BLaER1 (cell line): Measurements from ENCODE around the gene CASKIN2.

Experiments
- H3K27ac ChIP-seq: shearing (Covaris generic); formaldehyde crosslinking; 2 replicates; pipeline ENCODE4 v1.8.1; 2022
- H3K27me3 ChIP-seq: shearing (Covaris generic); formaldehyde crosslinking; 2 replicates; pipeline ENCODE4 v1.8.1; 2022
- H3K36me3 ChIP-seq: shearing (Covaris generic); formaldehyde crosslinking; 2 replicates; pipeline ENCODE4 v1.8.1; 2022
- H3K4me1 ChIP-seq: shearing (Covaris generic); formaldehyde crosslinking; 2 replicates; pipeline ENCODE4 v1.8.1; 2022
- H3K4me2 ChIP-seq: shearing (Covaris generic); formaldehyde crosslinking; 2 replicates; pipeline ENCODE4 v1.8.1; 2022
- H3K4me3 ChIP-seq: shearing (Covaris generic); formaldehyde crosslinking; 2 replicates; pipeline ENCODE4 v1.8.1; 2022
- H3K9ac ChIP-seq: shearing (Covaris generic); formaldehyde crosslinking; 2 replicates; pipeline ENCODE4 v1.8.1; 2022
- H3K9me3 ChIP-seq: shearing (Covaris generic); formaldehyde crosslinking; 2 replicates; pipeline ENCODE4 v1.8.1; 2022
- H4K20me1 ChIP-seq: shearing (Covaris generic); formaldehyde crosslinking; 2 replicates; pipeline ENCODE4 v1.8.1; 2022
- Cebpa-rat ChIP-seq: shearing (Covaris generic); IDR thresholded peaks from 2 replicates; pipeline ENCODE4 v1.8.1; 2022

CASKIN2 gene

GRCh38 chr17:75506888-75507287 is 8.4 kb downstream of the CASKIN2 start:
- no peaks in the 10 kb centered on the region for H3K27me3 ChIP-seq
- H3K9me3 ChIP-seq, result no peaks in the 10 kb centered on the region
- H4K20me1 ChIP-seq, result peaks cover 59% of the 10 kb centered on the region
- TF ChIP-seq Cebpa-rat, result no peak
- H3K4me3 ChIP-seq, result no peak overlapping the region
- peaks cover 97% of the 10 kb centered on the region for H3K4me1 ChIP-seq
- H3K4me2 ChIP-seq, result peak overlapping the region; percentile 73
- H3K36me3 ChIP-seq, result peaks cover 97% of the 10 kb centered on the region
- H3K27ac ChIP-seq, result peak overlapping the region; percentile 72; the same call in 1 of the 2 replicates
- H3K9ac ChIP-seq, result peak overlapping the region; percentile 38; the same call in 1 of the 2 replicates

- Histone ChIP-seq H3K4me3 (no peak overlapping the region), H3K9me3 (no peaks in the 10 kb centered on the region), H3K27me3 (no peaks in the 10 kb centered on the region), H4K20me1 (peaks cover 52% of the 10 kb centered on the region), H3K4me2 (peak overlapping the region; percentile 73), H3K4me1 (peaks cover 97% of the 10 kb centered on the region), H3K36me3 (peaks cover 97% of the 10 kb centered on the region), H3K27ac (peak overlapping the region; percentile 38), H3K9ac (0 out of 2 replicates have a peak overlapping the region, but pooled peaks have one; percentile 38)
- TF ChIP-seq Cebpa-rat, result no peak
Measured at GRCh38 chr17:75506134-75506533, 9.2 kb downstream of the CASKIN2 start.

GRCh38 chr17:75505640-75506039 is 9.7 kb downstream of the CASKIN2 start:
- Histone ChIP-seq H3K36me3 (peaks cover 97% of the 10 kb centered on the region), H3K27ac (peak overlapping the region; percentile 38), H3K9me3 (no peaks in the 10 kb centered on the region), H3K4me2 (peak overlapping the region; percentile 73), H3K4me1 (peaks cover 97% of the 10 kb centered on the region), H3K27me3 (no peaks in the 10 kb centered on the region), H4K20me1 (peaks cover 47% of the 10 kb centered on the region), H3K4me3 (no peak overlapping the region), H3K9ac (0 out of 2 replicates have a peak overlapping the region, but pooled peaks have one; percentile 38)
- no peak for TF ChIP-seq Cebpa-rat

GRCh38 chr17:75505152-75505409 is 10.3 kb downstream of the CASKIN2 start:
- Histone ChIP-seq H4K20me1 (peaks cover 41% of the 10 kb centered on the region), H3K4me3 (no peak overlapping the region), H3K27me3 (no peaks in the 10 kb centered on the region), H3K4me2 (peak overlapping the region; percentile 73), H3K4me1 (peaks cover 97% of the 10 kb centered on the region), H3K36me3 (peaks cover 97% of the 10 kb centered on the region), H3K27ac (0 out of 2 replicates have a peak overlapping the region, but pooled peaks have one; percentile 44), H3K9ac (no peak overlapping the region; the same call in 1 of the 2 replicates), H3K9me3 (no peaks in the 10 kb centered on the region)
- TF ChIP-seq Cebpa-rat, result no peak

- H3K4me1 ChIP-seq, result peaks cover 97% of the 10 kb centered on the region
- peak overlapping the region; percentile 44; the same call in 1 of the 2 replicates for H3K27ac ChIP-seq
- peak overlapping the region; percentile 24; the same call in 1 of the 2 replicates for H3K9ac ChIP-seq
- H3K36me3 ChIP-seq, result peaks cover 97% of the 10 kb centered on the region
- peak overlapping the region; percentile 73 for H3K4me2 ChIP-seq
- TF ChIP-seq Cebpa-rat, result no peak
- no peak overlapping the region for H3K4me3 ChIP-seq
- H3K9me3 ChIP-seq, result no peaks in the 10 kb centered on the region
- H4K20me1 ChIP-seq, result peaks cover 36% of the 10 kb centered on the region
- no peaks in the 10 kb centered on the region for H3K27me3 ChIP-seq
Measured at GRCh38 chr17:75504347-75505151, 10.8 kb downstream of the CASKIN2 start.

GRCh38 chr17:75503976-75504346 is 11.4 kb downstream of the CASKIN2 start:
- H3K27me3 ChIP-seq, result no peaks in the 10 kb centered on the region
- H3K36me3 ChIP-seq, result peaks cover 94% of the 10 kb centered on the region
- H3K27ac ChIP-seq, result peak overlapping the region; percentile 44; the same call in 1 of the 2 replicates
- peaks cover 97% of the 10 kb centered on the region for H3K4me1 ChIP-seq
- peak overlapping the region; percentile 73 for H3K4me2 ChIP-seq
- H3K4me3 ChIP-seq, result no peak overlapping the region
- TF ChIP-seq Cebpa-rat, result no peak
- no peaks in the 10 kb centered on the region for H3K9me3 ChIP-seq
- no peak overlapping the region for H3K9ac ChIP-seq
- peaks cover 30% of the 10 kb centered on the region for H4K20me1 ChIP-seq

DNA sequence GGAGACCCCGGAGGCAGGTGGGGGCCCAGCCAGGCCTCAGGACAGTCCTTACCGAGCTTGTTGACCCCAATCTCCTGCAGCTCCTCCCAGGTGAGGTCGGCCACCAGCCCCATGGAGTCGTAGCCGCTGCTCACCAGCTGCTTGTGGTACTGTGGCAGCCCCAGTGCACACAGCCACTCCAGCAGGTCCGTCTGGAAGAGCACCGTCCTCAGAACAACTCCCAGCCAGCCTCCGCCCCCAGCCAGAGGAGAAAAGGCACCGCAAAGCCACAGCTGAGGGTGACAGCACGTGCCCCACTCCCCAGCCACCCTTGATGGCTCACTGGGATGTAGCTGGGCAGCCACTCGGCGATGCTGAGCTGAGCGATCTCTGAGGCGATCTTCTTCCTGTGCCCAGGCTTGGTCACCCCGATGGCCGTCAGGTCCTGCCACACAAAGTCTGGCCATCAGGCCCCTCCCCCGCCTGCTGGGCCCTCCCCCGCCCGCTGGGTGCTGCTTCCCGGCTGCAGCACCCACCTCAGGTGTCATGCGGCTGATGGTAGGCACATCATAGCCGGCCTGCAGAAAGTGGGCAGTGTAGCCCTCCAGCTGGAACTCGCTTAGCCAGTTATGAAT is 11.9 kb downstream of the CASKIN2 start:
- no peak overlapping the region for H3K4me3 ChIP-seq
- no peak for TF ChIP-seq Cebpa-rat
- H3K9ac ChIP-seq, result peak overlapping the region; percentile 48
- peaks cover 89% of the 10 kb centered on the region for H3K36me3 ChIP-seq
- peak overlapping the region; percentile 73 for H3K4me2 ChIP-seq
- no peaks in the 10 kb centered on the region for H3K9me3 ChIP-seq
- H3K27ac ChIP-seq, result peak overlapping the region; percentile 96
- no peaks in the 10 kb centered on the region for H3K27me3 ChIP-seq
- peaks cover 97% of the 10 kb centered on the region for H3K4me1 ChIP-seq
- peaks cover 25% of the 10 kb centered on the region for H4K20me1 ChIP-seq

- Histone ChIP-seq H3K4me2 (peak overlapping the region; percentile 73), H3K4me1 (peaks cover 97% of the 10 kb centered on the region), H3K9ac (peak overlapping the region; percentile 48), H3K9me3 (no peaks in the 10 kb centered on the region), H3K27ac (peak overlapping the region; percentile 96), H4K20me1 (peaks cover 19% of the 10 kb centered on the region), H3K27me3 (no peaks in the 10 kb centered on the region), H3K36me3 (peaks cover 86% of the 10 kb centered on the region), H3K4me3 (no peak overlapping the region)
- no peak for TF ChIP-seq Cebpa-rat
Measured at GRCh38 chr17:75502721-75503329, 12.5 kb downstream of the CASKIN2 start.

DNA sequence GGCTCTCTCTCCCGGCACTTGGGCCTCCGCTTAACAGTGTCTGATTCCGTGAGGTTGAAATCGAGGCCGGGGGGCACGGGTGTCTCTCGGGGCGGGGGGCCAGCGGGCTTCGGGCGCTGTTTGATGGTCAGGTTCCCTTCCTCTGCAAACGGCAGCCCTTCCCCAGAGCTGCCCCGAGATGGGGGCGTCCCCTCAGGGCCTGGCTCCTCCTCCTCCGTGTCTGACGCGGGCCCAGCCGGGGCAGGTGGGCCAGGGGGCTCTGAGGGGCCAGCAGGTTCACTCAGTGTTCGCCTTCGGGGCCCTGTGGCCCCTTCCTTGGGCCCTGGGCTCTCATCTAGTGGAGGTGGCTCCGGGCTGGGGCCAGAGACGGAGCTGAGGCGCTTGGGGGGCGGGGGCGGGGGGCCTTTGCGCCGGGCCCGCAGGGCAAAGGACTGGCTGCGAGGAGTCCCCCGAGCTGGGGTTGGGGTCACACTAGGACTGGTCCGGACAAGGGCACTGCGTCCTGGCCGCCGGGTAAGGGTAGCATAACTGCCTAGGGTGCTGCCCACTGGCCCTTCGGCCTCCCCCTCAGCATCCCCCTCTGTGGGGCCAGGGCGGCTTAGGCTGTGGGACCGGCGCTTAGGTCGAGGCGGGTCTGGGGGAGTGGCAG is 13.1 kb downstream of the CASKIN2 start:
- H3K4me1 ChIP-seq, result peaks cover 97% of the 10 kb centered on the region
- H3K27me3 ChIP-seq, result no peaks in the 10 kb centered on the region
- TF ChIP-seq Cebpa-rat, result no peak
- peaks cover 79% of the 10 kb centered on the region for H3K36me3 ChIP-seq
- peak overlapping the region; percentile 82 for H3K9ac ChIP-seq
- H3K27ac ChIP-seq, result peak overlapping the region; percentile 96
- H4K20me1 ChIP-seq, result peaks cover 13% of the 10 kb centered on the region
- H3K4me2 ChIP-seq, result peak overlapping the region; percentile 92
- H3K4me3 ChIP-seq, result no peak overlapping the region
- H3K9me3 ChIP-seq, result no peaks in the 10 kb centered on the region
